ENCODE results near the gene TMEM17.

The TMEM17 gene

DNA sequence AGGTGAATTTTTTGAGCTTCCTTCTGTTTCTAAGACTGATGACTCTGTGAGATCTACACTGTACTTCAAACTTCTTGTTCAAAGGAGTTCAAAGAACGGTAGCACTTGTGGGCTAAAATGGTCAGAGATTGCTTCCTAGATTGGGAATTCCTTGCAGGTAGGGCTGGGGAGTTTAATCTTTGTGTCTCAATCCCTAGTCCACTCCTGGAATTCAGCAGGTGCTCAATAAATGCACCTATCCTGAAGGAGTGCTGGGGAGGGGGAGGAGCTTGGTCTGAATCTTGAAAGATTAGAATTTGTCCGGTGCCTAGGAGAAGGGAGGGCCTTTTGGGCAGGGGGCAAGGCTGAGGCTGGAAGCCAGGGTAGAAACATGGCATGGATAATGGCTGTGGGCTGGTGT, 34.6 kb downstream of the TMEM17 start:
- DNase-seq = no peak

- DNase-seq = no peak
These were observed 36.4 kb downstream of the TMEM17 start for GRCh38 chr2:62469548-62469947.

DNA sequence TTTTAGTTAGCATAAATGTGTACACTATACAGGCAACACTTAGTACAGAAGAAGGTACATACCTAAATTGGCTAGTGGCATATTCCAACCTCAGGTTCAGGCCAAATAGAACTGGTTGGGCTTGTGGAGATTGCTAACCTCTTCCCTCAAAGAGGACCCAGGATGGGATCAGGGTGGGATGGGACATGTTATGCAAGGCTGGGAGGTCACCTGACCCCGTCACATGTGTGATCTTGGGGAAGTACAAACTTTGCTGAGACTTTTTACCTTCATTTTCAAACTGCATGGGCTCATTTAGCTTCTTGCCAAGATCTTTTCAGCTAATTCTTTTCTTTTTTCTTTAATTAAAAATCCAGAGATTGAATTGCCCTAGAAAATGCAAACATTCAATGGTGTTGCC, 36.9 kb downstream of the TMEM17 start:
- no peak for DNase-seq

DNA sequence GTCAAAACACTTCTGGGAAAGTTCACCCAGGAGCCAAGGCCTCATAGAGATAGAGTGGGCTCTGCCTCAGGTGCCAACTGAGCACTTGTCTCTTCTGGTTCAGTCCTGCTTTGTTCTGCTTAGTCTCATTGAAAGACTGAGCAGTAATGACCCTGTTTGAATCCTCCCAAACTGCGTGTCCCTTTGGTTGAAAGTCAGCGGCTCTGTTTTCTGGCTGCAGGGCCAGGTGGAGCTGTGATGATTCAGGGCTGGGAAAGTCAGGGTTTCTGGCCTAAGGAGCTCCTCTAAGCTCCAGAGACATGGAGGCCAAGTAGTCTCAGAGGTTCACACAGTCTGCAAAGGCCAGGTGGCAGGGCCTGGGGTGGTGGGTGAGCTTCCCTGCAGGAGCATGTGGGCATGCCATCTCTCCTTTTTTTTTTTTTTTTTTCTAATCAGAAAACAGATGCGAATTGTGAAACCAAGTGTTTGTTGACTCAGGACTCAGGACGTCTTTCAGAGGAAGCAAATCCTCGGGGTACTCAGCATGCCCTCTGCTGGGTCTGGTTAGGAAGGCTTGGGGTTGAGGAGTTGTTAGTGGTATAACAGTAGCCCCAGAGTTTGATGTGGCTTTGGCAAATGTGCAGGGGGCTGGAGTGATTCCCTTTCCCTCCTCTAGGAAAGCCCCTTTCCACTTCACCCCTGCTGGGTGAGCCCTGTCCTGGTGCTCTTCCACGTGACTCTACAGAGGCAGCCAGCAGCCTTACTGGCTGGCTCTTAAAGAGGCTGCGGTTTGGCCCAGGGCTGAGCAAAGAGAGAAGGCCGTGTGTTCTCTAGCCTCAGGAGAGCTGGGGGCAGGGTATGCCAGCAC, 38.3 kb downstream of the TMEM17 start:
- DNase-seq = no peak

- no peak for DNase-seq
These were observed 38.9 kb downstream of the TMEM17 start for GRCh38 chr2:62467100-62467474.

GRCh38 chr2:62466503-62466854, 39.5 kb downstream of the TMEM17 start:
- DNase-seq = no peak

DNA sequence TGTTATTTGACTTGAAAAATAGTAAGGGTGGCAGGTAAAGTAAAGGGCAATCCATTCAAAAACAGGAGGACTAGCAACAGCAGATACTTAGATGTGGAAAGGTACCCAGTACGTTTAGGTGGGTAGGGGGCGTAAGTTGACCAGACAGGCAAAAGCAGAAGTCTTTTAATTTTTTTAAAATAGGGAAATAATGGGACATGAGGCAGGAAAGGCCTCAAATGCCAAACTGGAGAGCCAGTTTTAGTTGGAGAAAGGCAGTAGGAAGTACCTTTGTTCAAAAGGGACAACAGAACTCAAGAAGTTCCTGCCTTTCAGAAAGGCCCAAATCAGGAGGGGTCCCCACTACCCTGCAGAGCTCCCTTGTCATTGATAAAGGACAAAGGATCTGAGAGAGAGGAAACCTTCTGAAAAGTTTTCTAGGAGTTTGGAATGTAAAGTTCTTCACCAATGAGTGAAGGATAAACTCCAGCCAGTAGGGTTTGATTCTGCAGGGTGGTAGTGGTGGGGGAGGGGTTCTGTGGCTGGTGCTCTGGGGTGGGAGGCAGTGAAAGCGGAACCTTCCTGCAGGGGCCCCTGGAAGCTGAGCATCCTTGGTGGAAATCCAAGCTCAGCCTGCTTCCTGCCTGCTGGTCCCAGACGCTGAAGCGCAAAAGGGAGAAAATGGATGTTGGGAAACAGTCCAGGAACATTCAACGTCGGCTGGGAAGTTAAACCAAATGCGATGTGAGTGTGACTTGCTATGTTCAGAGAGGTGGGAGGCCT, 40.1 kb downstream of the TMEM17 start:
- no peak for DNase-seq

DNA sequence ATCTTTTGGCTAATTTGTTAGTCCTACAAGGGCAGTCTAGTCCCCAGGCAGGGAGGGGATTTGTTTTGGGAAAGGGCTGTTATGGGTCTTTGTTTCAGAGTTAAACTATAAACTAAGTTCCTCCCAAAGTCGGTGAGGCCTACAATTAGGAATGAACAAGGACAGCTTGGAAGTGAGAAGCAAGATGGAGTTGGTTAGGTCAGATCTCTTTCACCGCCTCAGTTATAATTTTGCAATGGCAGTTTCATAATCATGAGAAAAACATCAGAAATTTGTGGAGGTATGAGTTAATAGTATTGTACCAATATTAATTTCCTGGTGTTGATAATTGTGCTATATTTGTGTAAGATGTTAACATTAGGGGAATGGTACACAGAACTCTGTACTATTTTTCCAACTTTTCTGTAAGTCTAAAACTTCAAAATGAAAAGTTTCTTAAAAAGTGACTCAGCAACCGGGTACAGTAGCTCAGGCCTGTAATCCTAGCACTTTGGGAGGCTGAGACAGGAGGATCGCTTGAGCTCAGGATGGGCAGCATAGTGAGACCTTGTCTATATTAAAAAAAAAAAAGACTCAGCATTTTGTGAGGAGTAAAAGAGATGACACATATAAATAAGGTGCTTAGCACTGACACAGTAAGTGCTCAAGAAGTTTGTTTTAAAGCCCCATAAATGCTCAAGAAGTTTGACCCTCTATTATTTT, 40.8 kb downstream of the TMEM17 start:
- DNase-seq = no peak

- DNase-seq = no peak
These were observed 41.6 kb downstream of the TMEM17 start for GRCh38 chr2:62464221-62465007.

- no peak for DNase-seq
These were observed 43.8 kb downstream of the TMEM17 start for GRCh38 chr2:62462211-62462610.

GRCh38 chr2:62461707-62462106, 44.3 kb downstream of the TMEM17 start:
- DNase-seq = no peak

GRCh38 chr2:62461017-62461553, 44.9 kb downstream of the TMEM17 start:
- DNase-seq = no peak

- no peak for DNase-seq
These were observed 45.8 kb downstream of the TMEM17 start for GRCh38 chr2:62460175-62460574.

- no peak for DNase-seq
These were observed 46.3 kb downstream of the TMEM17 start for GRCh38 chr2:62459672-62460071.

DNA sequence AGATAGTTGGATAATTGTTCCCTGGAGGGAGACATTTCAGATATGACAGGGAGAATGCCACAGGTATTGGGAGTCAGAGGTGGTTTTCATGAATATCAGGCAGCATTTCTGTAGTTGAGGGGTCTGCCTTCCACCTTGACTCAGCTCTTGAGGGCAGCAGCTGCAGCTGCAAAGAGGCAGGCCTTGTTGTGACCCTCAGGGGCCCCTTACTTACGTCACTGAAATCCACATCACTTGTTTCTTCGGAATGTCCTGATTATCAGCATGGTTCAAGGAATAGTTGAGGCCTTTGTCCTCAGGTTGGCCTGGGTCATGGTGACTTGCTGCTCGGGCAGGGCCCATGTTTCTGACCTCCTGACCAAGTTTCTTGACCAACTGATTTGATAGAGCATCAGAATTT, 46.9 kb downstream of the TMEM17 start:
- DNase-seq = no peak

DNA sequence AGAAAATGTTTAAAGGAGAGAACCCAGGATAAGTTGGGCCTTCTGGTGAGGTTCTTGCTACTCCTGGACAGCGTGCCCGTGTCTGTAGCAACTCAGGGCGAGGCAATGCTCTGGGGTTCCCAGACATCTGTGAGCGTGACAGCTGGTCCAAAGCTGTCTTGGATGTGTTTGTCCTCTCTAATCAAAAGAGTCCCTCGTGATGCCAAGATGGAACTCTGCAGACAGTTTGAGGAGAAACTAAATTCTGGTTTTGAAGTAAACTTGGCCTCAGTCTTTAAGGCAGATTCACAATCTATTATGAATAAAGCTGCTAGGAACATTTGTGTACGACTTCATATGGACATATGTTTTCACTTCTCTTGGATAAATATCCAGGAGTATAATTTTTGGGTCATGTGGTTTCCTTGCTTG, 47.3 kb downstream of the TMEM17 start:
- no peak for DNase-seq

DNA sequence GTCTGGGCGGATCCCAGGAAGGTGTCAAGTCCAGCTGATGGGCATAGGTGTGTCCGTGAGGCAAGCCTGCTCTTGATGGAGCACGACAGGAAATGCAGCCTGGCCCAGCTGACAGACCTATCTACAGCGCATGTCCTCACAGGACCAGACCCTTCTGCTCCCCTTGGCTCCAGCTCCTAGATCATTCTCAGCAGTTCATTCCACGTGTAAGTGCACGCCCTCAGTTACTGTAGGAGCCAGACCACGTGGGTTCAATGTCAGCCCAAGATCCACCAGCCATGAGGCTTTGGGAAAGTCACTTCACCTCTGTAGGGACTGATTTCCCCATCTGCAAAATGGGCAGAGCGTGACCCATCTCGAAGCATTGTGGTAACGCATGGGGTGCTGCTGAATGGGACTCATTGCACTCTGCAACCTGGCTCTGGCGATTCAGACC, 47.8 kb downstream of the TMEM17 start:
- DNase-seq = no peak

GRCh38 chr2:62457556-62457955, 48.4 kb downstream of the TMEM17 start:
- no peak for DNase-seq

GRCh38 chr2:62456721-62457539, 49.1 kb downstream of the TMEM17 start:
- peak; percentile 69 for DNase-seq

DNA sequence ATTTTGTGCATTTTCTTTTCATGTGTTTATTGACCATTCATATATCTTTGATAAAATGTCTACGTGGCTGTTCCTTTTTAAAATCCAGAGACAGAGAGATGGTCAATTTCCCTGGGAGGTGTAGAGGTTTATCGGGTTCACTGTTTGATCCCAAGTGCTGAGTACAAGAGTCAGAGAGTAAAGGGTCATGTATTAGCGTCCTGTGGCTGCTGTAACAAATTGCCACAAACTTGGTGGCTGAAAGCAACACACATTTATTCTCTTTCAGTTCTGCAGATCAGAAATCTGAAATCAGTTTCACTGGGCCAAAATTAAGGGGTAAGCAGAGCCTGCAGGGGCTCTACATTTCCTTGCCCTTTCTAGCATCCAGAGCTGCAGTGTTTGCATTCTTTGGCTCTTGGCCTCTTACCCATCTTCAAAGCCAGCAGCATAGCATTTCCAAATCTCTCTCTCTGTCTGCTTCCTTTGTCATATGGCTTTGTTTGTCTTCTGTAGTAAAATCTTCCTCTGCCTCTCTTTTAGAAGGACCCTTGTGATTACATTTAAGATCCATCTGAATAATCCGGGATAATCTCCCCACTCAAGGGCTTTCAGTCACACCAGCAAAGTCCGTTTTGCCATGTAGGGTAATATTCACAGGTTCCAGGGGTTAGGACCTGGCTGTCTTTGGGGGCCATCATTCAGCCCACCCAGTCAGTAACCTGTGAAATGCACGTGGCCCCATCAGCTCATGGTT, 49.9 kb downstream of the TMEM17 start:
- no peak for DNase-seq

GRCh38 chr2:62453955-62454354, 52.0 kb downstream of the TMEM17 start:
- DNase-seq = no peak

All from stimulated activated CD4-positive, alpha-beta T cell treated with anti-CD3 and anti-CD28 coated beads, Interleukin-4, amount 100 ng/mL, for 1 hour (primary cell).